Hematopoietic multipotent progenitor cell treated with erythropoietin and hydrocortisone succinate and interleukin-3 and kit ligand, for 4 days (in vitro differentiated cells): ENCODE results near the gene CHADL.
"Not testable (repeated sequence)": the region's sequence is repeated elsewhere in the genome, so short reads cannot be mapped to it uniquely, and the experiment has no call there.

Source experiments
- DNase-seq: peaks from one replicate; pipeline ENCODE4 v3.0.0-alpha.2; 2015

The CHADL gene

GRCh38 chr22:41180926-41181325 lies 59.8 kb downstream of the CHADL start:
- no peak for DNase-seq

GRCh38 chr22:41180362-41180761 lies 60.4 kb downstream of the CHADL start:
- not testable (repeated sequence) for DNase-seq
